Activated gamma-delta T cell treated with anti-CD3 and anti-CD28 coated beads, Interleukin-2, amount 50 U/mL, for 16 hours (primary cell): ENCODE data around the gene ZMYND19.
"Not testable (repeated sequence)": the region's sequence is repeated elsewhere in the genome, so short reads cannot be mapped to it uniquely, and the experiment has no call there.

Source experiments
- DNase-seq: peaks from one replicate; pipeline ENCODE4 v3.0.0-alpha.2; 2020; ENCODE audit warnings: low read depth

Gene ZMYND19

DNA sequence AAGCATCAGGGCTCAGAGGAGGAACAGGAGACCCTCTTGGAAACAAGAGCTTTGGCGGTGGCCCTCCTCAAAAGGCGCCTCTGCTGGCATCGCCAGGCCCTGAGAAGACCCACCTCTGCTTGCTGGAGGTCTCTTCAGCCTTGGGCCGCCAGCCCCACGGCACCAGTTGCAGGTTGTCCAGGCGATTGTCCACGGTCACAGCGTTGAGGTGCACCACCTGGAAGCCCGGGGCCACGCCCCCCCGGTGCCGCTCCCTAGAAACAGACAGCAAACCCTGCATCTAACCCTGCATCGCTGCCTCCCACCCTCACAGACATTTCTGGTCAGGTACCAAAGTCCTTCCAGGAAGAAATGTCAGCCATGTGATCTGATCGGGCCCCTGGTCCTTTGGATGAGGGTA lies 3.5 kb downstream of the ZMYND19 start:
- DNase-seq = no peak

DNA sequence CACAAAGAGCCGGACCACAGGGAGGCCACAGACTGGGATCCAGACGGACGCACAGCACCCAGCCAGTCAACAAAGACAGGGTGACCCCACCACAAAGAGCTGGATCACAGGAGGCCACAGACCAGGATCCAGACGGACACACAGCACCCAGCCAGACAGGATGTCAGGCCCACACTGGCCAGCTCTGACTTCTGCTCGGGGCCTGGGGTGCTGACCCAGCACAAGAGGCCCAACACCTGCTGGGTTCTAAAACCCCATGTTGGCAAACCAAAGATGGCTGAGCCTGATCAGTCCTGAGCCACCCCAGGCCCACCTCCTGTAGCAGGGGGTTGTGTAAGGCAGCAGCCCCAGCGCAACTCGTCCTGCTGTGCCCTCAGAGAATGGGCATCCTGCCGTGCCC lies 6.4 kb downstream of the ZMYND19 start:
- no peak for DNase-seq

DNA sequence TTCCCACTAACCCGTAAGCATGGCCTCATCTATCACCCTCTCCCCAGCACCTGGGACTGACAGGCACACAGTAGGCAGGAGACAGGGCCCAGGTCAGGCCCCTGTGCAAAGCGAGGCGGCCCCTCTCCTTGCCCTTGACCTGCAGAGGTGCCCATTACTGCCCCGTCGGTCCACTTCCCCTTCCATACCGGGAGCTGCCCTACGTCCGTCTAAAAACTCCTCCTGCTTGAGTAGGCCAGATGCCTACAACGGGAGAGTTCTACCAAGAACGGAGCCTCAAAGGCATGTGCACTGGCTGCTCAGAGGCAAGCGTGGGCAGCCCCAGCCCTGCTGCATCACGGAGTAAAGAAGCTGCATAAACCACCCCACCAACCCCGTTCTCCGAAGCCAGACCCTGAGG lies 7.0 kb downstream of the ZMYND19 start:
- no peak for DNase-seq

DNA sequence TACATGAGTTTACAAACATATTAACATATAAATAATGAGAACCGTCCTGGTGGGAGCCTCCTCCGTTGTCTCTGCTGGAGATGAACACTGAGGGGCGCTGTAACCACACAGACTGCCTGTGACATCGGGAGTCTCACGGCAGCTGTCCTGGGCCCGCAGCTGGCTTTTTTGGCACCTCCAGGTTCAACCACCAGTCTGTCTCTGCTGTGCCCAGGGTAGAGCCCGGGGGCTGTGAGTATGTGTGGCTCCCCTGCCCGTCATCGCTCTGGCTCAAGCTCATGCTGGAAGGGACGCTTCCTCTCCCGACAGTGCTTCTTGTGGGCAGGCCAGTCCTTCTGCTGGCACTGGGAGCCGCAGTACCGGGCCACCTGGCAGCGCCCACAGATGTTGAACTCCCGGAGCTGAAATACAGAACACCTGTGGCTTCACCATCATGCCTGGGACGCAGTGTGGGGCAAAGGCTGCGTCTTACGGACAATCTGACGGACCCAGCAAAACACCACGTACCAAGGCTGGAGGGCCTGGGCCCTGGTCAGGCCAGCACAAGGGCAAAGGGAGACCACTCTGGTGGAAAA lies 7.9 kb downstream of the ZMYND19 start:
- DNase-seq = no peak

DNA sequence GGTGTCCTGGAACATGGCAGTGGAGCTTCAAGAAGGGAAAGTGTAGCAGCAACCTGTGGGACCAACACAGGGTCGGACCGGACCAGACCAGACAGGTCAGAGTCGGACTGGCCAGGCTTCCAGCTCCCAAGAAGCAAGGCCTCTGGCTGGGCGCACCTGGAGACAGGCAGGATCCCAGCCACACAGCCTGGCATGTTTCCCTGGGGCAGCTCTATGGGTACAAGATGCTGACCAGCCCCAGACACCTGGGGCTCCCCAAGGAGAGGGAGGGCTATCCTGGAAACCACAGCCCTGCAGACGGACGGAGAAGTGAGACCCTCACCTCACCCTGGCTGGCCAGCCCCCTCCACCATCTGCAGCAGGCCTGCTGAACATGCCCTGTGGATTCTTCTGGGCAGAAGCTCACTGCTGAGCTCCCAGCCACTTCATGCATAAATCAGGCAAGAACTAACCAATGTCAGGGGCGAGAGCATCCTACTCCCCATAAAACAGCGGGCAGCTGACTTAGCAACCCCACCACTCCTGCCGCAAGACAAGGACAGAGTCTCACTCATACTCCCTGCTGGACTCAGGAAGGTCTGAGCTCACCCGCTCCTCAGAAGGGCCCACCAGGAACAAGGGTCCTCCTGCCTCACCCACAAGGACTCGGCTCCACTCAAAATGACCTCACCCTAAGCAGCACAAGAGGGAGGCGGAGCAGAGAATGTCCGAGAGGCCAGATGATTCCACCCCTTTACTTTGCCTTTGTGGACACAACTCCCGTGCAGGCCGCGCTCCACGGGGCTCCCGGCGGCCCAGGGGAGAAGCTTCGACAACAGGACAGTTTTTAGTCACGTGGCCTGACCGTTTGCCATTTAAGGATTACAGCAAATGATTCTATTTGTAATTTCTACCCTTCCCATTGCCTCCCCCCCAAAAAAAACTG lies 8.7 kb downstream of the ZMYND19 start:
- no peak for DNase-seq

DNA sequence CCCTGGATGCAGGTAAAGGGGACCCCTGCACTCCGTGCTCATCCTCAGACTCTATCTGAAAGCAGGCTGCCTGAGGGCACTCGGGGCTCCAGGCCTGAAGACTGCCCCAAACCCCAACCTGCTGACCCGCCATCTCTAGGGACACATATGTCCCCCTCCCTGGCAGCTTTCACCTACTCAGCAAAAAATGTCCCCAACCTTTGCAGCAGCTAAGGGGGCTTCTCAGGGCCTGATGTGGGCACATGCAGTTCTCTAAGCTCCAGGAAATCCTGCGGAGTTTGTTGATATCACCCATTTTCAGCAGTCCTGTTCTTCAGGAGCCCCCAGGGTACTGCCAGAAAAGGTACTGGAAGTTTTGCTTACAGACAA lies 9.4 kb downstream of the ZMYND19 start:
- no peak for DNase-seq

DNA sequence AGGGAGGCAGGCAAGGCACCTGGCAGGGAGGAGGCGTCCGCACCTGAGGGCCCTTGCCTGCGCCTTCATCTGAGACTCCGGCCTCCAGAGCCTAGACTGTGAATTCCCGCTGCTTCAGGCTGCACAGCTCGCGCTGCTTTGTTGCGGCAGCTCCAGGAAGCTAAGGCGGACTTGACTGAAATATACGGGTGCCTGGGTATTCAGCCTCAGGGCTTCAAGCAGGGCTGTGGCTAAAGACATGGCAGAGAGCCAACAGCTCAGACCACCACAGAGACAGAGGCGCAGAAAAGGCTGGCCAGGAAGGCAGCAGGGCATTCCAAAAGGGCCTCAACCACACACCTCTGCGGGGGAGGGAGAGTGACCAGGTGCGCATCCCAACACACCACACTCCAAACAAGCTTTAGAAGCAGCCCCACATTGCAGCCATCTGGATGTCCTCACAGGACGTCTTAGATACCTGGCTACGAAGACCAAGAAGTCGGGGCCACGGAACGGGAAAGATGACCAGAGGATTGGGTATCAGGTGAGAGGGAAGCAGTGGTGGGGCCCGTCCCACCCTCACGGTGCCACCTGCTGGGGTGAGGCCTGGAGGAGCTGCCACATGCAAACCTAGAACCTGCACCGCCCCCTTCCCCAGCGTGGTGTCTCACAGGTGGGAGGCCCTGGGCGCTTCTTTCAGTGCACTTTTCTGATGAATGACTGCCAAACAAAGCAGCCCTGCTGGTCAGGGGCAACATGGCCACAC lies 9.9 kb downstream of the ZMYND19 start:
- no peak for DNase-seq

DNA sequence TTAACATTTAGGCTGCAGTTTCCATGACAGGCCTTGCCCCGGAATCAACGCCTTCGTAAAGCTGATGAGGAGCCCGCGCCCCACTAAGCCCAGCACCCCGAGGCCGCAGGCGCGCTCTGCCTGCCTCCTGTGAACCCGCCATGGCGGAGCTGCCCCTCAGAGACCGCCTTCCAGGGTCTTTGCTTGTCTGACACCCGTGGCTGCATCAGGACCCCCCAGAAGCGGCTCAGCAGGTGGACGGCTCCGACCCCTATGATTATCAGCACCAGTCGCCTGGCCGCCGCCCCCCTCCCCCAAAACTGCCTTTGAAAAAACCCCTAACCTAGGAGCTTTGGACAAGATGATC lies 11.1 kb downstream of the ZMYND19 start:
- DNase-seq = no peak

DNA sequence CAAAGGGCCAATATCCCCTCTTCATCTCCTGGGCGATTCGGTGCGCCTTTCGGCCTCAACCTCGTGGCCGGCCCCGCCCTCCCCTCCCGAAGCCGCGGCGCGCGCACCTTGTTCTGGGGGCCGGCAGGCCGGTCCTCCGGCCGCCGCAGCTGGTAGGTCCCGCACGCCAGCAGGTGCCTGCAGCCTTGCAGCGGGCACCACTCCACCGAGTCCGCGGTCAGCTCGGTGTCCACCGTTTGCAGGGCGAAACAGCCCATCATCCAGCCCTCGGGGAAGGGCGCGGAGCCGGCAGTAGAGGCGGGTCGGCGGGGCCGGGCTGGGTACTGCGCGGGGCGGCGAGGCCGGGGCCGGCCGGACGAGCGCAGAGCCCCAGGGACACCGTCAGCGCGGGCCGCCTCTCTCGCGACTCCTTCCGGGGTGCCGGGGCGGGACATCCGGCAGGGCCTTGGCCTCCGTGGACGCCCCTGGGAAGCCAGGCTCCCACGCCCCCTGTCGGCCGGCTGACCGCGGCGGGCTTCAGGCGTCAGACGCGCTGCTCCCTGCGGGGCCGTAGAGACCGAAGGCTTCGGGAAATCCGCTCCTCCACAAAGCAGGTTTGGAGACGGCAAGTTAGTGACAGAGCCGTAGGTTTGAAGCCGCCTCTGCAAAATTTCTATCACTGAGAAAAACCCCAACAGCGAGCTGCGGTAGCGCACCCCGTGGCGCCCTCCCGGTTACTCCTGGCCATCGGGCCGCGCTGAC lies 11.6 kb downstream of the ZMYND19 start, which contains the start of gene DPH7:
TSS of gene DPH7 (minus strand) at position 408 of the 741 bp plus-strand sequence. CDS start at position 260, 148 bp downstream.
- peak; percentile 97 for DNase-seq

DNA sequence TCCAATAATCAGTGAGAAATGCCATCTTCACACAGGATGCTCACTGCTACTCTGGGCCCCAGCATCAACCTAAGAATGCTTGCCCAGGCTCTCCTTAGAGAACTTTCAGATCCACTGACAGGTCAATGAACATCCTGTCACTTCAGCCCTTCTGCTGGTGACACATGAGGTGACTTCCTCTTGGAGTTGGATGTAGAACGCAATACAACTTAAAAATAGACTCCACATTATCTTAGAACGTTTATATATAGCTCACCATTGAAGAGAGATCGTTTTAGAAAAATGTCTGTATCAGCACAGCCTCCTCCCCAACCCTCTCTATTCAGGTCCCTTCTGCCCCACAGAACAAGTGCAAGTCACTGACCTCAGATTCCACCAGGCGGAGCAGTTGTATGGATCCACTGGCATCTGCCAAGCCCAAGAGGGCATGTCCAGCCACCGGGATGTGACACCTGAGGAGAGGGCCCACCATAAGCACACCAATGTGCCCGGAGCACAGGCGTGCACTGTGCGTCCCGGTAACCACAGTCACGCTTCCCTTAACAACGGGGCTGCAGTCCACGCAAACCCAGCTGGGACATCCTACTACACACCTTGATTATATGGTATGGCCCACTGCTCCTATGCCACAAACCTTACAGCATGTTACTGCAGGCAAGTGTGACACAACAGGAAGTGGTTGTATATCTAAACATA lies 14.4 kb downstream of the ZMYND19 start:
- DNase-seq = no peak

DNA sequence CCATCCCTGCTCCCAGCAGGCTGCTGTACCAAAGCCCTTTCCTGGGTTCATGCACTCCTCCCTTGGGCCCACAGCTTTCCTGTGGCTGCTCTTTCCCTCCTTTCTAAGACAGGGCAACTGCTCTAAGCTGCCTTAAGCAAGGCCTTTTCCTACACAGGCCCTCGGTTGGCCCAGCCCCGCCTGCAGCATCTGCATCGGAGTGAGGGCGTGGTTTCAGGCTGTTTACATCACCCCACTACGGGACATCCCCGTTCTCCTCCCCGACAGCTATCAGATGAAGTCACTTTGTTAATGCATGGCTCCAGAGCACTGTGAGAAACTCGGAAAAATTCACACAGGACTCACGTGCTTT lies 15.0 kb downstream of the ZMYND19 start:
- DNase-seq = no peak

DNA sequence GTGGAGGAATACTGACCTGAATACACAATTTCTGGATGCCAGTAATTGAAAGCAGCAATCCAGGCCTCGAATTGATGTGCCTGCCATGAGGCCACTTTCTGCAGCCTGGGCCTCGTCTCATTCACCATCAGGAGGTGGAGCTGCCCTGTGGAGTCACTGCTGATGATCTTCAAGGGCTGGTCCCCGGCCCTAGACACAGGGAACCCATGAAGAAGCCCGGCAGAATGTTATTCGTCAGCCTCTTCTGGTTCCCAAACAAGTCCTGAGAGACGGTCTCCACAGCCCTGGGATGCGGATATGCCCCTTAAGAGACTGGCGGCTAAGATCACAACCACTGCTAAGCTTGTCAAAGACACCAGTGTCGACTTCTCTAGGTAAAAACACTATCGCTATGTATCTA lies 16.1 kb downstream of the ZMYND19 start:
- no peak for DNase-seq

DNA sequence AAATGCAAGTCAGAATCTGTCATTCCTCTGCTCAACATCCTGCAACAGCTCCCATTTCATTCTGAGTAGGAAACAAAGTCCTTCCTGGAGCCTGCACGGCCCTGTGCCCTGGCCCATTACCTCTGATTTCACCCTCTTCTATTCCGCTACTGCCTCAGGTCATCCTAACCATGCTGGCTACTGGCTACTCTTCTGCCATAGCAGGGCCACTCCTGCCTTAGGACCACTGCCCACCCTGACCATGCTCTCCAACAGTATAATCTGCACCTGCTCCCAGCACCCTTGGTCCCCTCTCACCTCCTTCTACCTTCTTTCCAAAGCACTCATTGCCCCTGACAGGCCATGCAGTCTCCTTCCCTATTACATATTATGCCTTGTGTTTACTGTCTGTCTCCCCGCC lies 19.7 kb downstream of the ZMYND19 start:
- DNase-seq = no peak

DNA sequence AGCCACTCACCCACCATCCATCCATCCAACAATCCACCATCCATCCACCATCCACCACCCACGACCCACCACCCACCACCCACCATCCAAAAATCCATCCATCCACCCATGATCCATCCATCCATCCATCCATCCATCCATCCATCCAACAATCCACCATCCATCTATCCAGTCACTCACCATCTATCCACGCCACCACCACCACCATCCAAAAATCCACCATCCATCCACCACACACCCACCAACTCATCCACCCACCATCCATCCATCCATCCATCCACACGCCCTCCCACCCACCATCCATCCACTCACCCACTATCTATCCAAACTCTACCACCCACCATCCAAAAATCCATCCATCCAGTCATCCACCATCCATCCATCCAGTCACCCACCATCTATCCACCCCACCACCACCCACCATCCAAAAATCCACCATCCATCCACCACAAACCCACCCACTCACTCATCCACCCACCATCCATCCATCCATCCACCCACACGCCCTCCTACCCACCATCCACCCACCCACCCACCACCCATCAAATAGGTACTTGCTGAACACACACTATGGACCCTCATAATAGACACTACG lies 20.6 kb downstream of the ZMYND19 start:
- DNase-seq = no peak

DNA sequence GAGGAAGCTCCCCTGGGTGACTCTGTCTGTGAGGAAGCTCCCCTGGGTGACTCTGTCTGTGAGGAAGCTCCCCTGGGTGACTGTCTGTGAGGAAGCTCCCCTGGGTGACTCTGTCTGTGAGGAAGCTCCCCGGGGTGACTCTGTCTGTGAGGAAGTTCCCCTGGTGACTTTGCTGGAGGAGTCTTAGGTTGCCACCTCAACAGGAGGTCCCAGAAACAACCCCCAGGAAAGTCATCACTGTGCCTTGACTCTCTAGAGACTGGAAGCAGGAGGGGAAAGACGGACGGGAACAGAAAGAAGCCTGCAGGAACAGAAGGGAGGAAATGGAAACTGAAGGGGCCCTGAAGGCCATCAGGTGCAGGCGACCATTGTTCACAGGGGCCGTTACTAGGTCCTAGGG lies 21.9 kb downstream of the ZMYND19 start:
- DNase-seq = not testable (repeated sequence)

DNA sequence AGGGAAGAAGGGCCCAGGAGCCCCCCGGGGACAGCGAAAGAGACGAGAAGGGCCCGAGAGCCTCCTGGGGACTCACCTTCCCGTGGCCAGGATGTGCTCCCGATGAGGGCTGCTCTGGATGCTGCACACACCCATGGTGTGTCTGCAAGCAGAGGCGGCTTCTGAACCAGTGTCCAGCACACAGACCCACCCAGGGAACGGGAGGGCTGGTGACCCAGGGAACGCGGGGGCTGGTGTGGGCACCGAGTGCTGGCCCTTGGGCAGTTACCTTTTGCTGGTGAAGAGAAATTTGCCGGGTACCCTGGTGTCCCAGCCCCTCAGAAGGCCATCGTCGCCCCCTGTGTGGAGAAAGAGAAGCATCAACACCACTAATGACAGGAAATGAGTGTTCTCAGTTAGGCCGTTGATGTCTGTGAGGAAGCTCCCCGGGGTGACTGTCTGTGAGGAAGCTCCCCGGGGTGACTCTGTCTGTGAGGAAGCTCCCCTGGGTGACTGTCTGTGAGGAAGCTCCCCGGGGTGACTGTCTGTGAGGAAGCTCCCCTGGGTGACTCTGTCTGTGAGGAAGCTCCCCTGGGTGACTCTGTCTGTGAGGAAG lies 25.4 kb downstream of the ZMYND19 start:
- DNase-seq = no peak

DNA sequence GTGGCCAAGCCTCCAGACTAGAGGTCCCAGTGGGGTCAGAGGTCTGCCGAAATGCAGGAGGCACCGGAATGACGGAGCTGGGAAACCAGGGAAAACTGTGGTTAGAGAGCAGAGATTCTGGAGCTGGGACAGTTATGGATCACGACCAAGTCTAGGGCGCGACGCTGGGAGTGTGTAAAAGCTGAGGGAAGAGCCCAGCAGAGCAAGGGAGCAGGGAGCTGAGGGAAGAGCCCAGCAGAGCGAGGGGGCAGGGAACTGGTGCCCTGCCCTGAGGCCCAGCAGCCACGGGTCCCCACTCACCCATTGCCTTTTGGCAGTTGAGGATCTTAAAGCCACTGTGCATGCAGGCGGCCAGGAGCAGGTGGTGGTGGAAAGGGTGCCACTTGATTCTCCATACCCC lies 26.2 kb downstream of the ZMYND19 start:
- DNase-seq = no peak

DNA sequence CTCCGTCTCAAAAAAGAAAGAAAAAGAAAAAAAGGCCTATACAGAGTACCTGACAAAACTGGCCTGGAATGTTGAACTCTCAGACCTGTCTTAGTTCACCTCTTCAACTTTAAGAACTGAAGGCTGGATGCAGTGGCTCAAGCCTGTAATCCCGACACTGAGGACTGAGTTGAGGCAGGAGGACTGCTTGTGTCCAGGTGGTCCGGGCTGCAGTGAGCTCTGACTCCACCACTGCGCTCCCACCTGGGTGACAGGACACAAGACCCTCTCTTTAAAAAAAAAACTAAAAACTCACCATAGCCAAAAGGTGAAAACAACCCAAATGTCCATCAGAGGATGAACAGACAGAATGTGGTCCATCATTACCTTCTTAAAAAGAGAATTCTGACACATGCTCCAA lies 32.2 kb downstream of the ZMYND19 start:
- DNase-seq = no peak

DNA sequence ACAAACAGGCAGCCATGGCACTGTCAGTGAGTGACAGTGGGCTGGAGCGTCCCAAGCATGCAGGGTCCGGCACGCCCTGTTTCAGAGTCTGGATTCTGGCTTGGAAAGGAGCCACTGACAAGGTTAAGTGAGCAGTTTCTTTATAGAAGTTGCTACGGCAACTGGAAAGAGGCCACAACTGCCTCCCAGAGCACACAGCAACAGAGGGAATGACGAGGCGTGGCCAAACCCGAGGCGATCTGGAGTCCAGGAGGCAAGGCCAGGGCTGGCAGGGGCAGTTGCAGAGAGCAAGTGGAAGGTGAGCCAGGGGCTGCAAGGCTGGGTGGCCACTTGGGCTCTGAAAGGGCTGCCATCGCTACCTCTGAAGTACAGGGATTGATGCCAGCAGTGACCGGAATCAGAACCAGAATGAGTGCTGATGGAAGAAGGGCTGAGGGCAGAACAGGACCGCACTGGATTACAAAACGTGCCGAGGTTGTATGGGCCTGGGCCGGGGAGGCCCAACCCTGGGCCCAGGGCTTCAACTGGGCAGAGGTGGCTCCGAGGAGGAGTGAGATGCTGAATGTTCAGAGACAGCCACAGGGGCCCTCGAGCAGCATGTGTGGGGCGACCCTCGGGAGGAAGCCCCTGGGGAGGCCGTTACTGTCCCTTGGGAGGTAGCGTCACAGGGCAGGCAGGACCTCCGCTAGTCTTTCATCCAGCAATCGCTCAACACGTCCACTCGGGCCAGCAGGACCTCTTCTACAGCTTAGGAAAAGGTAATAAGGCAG lies 34.1 kb downstream of the ZMYND19 start:
- DNase-seq = no peak

DNA sequence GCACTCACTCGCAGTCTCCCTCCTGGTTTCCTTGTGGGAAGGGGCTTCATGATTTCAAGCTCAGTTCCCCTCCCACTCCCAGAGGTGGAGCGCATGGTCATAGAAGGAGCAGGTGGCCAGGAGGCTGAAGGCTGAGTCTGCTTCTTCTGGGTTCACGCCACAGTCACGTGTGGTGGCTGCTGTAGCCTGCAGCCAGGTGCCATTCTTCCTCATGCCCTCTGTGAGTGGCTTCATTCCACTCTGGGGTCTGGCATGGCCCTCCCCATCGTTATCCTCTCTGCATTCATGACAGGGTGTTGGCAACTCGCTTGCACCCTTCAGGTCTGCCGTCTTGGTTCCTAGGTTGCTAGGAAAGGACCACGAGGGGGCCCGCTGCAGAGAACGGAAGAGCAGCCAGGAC lies 35.1 kb downstream of the ZMYND19 start:
- no peak for DNase-seq
